ENCODE data around the gene NRP1. TPM values are rescaled to one million over a fixed set of nuclear protein-coding genes. Genes with fewer than 3 reads are reported as not detected.

The NRP1 gene
- total RNA-seq, 6 experiments from 2014 or later: 14.7 to 61.7 (median 29.5) TPM

DNA sequence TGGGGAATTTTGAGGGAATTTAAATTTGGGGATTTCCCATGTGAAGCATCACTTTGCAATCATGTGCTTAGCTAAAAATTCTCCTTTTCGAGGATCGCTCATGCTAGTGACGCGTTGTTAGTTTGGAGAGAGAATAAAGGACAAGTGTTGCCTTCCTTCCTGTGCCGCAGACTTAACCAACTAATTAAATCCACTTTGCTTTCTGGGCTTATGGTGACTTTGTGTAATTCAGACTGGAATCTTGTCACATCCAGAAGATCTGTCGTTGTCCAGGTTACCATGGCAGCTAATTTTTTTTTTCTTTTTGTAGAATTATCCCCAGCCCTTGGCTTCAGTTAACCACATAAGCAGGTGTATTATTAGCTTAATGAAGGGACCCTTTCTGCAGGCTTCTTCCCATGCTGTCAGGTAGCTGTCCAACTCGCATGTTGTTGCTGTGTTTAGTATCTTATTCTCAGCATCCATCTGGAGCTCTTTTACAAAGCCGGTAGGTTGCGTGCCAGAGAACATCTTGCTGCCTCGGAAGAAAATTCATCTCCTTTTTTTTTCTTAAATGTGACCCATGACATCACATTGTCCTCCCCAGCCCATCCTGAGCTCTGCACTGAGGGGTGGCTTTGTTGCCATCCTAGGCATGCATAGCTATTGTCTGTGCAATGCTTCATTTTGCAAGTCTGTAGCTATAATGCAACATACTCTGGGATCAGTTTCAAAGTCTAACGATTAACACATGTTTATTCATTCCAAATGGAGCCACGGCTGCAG, 47.2 kb upstream of the NRP1 start:
- no peaks in the 10 kb centered on the region for H3K36me3 ChIP-seq
- H3K27me3 ChIP-seq: no peaks in the 10 kb centered on the region
- DNase-seq (no peak), ATAC-seq (peak; percentile 65 to 83 (median 78))
- 65% methylated on average over 11 of the region's 12 CpGs for WGBS (ENCODE audit: insufficient coverage, low coverage, low lambda C conversion rate, missing lambda C conversion rate)
- intact Hi-C loops (cut with DNase I): no loop called here
- H3K4me3 ChIP-seq: no peak overlapping the region
- peak overlapping the region in 1 of 3 donors; percentile 18 for H3K27ac ChIP-seq
- H3K4me1 ChIP-seq: peaks cover 0 to 10% (median 4%) of the 10 kb centered on the region in 4 donors
- H3K9me3 ChIP-seq: no peaks in the 10 kb centered on the region
- TF ChIP-seq POLR2A (IDR thresholded peaks at IDR 0.05): no peak
- TF ChIP-seq, protein P1, sequence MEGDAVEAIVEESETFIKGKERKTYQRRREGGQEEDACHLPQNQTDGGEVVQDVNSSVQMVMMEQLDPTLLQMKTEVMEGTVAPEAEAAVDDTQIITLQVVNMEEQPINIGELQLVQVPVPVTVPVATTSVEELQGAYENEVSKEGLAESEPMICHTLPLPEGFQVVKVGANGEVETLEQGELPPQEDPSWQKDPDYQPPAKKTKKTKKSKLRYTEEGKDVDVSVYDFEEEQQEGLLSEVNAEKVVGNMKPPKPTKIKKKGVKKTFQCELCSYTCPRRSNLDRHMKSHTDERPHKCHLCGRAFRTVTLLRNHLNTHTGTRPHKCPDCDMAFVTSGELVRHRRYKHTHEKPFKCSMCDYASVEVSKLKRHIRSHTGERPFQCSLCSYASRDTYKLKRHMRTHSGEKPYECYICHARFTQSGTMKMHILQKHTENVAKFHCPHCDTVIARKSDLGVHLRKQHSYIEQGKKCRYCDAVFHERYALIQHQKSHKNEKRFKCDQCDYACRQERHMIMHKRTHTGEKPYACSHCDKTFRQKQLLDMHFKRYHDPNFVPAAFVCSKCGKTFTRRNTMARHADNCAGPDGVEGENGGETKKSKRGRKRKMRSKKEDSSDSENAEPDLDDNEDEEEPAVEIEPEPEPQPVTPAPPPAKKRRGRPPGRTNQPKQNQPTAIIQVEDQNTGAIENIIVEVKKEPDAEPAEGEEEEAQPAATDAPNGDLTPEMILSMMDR (IDR thresholded peaks at IDR 0.05): no peak

DNA sequence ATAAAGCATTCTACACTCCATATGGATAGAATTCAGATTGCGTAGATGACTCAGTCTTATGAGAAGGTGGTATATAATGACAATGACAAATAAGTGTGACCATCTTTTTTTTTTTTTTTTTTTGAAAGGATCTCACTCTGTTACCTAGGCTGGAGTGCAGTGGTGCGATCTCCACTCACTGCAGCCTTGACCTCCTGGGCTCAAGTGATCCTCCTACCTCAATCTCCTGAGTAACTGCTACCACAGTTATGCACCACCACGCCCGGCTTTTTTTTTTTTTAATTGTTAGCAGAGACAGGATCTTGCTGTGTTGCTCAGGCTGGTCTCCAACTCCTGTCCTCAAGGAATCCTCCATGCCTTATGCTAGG, 43.2 kb upstream of the NRP1 start:
- no peak for ATAC-seq
- TF ChIP-seq POLR2A (IDR thresholded peaks at IDR 0.05): no peak
- TF ChIP-seq, protein P1 (IDR thresholded peaks at IDR 0.05): no peak
- H3K27me3 ChIP-seq: no peaks in the 10 kb centered on the region
- H3K36me3 ChIP-seq: no peaks in the 10 kb centered on the region
- no peak overlapping the region for H3K4me3 ChIP-seq
- H3K27ac ChIP-seq: no peak overlapping the region
- H3K4me1 ChIP-seq: peaks cover 0 to 10% (median 3%) of the 10 kb centered on the region in 4 donors
- 99% methylated on average over 4 of the region's 4 CpGs for WGBS (ENCODE audit: insufficient coverage, low coverage, low lambda C conversion rate, missing lambda C conversion rate)
- intact Hi-C loops (cut with DNase I): no loop called here
- no peak for DNase-seq
- H3K9me3 ChIP-seq: no peaks in the 10 kb centered on the region

DNA sequence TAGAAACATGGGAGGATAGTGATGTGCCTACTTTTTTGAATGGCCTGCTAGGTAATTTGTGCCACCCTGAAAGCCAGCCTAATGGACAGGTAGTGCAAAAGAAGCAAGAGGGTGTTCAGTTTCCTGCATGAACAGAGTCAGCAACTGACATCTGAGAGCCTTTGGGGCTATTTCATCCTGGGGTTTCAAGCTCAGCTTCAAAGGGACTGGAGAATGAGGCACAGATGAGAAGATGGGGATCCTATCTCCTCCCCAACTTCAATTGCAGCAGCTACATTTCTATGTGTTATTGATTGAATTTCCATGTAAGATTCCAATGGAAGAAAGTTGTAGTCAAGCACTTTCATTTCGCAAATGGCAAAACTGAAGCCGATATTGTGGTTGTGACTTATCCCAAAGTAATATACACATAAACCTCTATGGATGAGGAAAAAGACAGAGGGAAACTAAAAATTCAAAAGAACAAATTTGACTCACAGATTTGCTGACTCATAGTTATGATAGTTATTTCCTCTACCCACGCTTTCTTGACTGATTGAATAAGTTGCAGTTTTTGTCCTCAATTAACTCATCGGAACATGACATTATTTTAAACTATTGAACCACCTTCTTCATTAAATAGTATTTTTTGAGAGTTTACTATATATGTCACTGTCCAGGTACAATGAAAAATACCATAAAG, 42.6 kb upstream of the NRP1 start:
- no peaks in the 10 kb centered on the region for H3K27me3 ChIP-seq
- intact Hi-C loops (cut with DNase I): no loop called here
- no peaks in the 10 kb centered on the region for H3K36me3 ChIP-seq
- peaks cover 0 to 5% (median under 1%) of the 10 kb centered on the region in 4 donors for H3K4me1 ChIP-seq
- WGBS (ENCODE audit: insufficient coverage, low coverage, low lambda C conversion rate, missing lambda C conversion rate): 57% methylated on average over 4 of the region's 4 CpGs
- H3K9me3 ChIP-seq: no peaks in the 10 kb centered on the region
- DNase-seq: no peak
- ATAC-seq: no peak
- H3K27ac ChIP-seq: no peak overlapping the region
- no peak for TF ChIP-seq POLR2A (IDR thresholded peaks at IDR 0.05)
- TF ChIP-seq, protein P1 (IDR thresholded peaks at IDR 0.05): no peak
- no peak overlapping the region for H3K4me3 ChIP-seq

DNA sequence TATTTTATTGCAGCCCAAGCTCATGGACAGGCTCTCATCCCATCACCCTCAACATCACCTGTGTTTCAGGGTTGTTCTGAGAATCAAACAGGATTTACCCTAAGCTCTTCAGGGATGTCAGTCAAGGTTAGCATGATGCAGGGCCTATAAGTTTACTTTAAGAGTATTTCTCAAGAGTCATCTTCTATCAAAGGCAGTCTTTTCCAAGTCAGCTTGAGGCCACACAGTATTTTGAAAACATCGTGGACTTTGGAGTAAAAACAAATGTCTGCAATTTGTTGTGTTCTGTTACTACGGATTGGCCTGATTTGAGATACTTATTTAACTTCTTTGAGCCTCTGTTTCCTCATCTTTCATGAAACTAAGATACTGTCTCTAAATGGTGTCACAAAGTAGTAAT, 42.0 kb upstream of the NRP1 start:
- Histone ChIP-seq H3K4me1 (no peaks in the 10 kb centered on the region), H3K27me3 (no peaks in the 10 kb centered on the region), H3K9me3 (no peaks in the 10 kb centered on the region), H3K4me3 (no peak overlapping the region), H3K27ac (no peak overlapping the region), H3K36me3 (no peaks in the 10 kb centered on the region)
- DNase-seq (no peak), ATAC-seq (no peak)
- TF ChIP-seq, protein P1 (IDR thresholded peaks at IDR 0.05): no peak
- TF ChIP-seq POLR2A (IDR thresholded peaks at IDR 0.05): no peak
- intact Hi-C loops (cut with DNase I): no loop called here
- WGBS (ENCODE audit: insufficient coverage, low coverage, low lambda C conversion rate, missing lambda C conversion rate): 44% methylated on average over 2 of the region's 2 CpGs
